Measurements from ENCODE around the gene CELF2. TPM values are rescaled to one million over a fixed set of nuclear protein-coding genes. Genes with fewer than 3 reads are reported as not detected.
A peak's percentile ranks its signal among the peaks of the same experiment; 100 is the strongest.

CELF2 gene
- total RNA-seq, 1 donor from 2014 or later, result 68.3 TPM

DNA sequence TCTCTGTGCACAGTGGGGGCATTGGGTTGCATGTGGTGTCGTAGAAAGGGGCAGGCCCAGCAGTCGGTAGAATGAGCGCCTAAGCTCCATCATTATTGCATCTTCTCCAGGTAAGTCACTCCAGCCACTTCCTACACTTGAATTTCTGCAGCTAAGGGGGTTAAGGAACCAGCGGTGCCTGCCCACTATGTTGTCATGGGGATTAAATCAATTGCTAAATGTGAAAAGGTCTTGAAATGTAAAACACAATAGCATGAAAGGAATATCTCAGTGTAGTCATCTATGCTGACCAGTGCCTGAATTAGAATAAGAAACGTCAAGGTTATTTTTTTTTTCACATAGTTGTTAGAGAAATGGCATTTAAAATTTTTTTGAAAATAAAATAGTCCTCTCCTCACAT lies 15.2 kb upstream of the CELF2 start:
- no peak for ATAC-seq
- no peak for DNase-seq
- intact Hi-C loops (cut with micrococcal nuclease), result no loop called here

GRCh38 chr10:11002916-11003315 lies 14.8 kb upstream of the CELF2 start:
- DNase-seq, result no peak
- intact Hi-C loops (cut with micrococcal nuclease), result no loop called here
- ATAC-seq, result no peak

- ATAC-seq, result no peak
- no peak for DNase-seq
- intact Hi-C loops (cut with micrococcal nuclease), result no loop called here
Measured at GRCh38 chr10:11003679-11004078, 14.0 kb upstream of the CELF2 start.

- ATAC-seq, result no peak
- intact Hi-C loops (cut with micrococcal nuclease), result no loop called here
- DNase-seq, result no peak
Measured at GRCh38 chr10:11004144-11005077, 13.3 kb upstream of the CELF2 start.

- DNase-seq (no peak), ATAC-seq (no peak)
- intact Hi-C loops (cut with micrococcal nuclease), result no loop called here
Measured at GRCh38 chr10:11005725-11006427, 11.8 kb upstream of the CELF2 start.

DNA sequence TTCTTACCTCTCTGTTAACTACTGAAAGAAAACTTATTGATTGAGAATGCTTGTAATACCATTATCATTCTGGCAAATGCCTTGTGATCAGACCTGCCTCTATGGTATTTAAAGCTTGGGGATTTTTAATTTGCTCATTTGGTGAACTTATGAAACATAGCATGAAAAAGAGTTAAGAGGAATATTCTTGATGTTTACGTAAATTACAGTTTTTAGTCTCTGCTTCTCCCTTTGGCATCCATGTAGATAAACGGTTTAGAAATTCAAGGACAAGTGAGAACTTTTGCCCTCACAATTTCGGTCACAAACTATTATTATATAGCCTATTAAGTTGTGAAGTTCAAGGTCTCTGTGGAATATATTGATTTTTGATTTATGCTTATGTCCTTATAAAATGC lies 11.2 kb upstream of the CELF2 start:
- ATAC-seq, result no peak
- no peak for DNase-seq
- intact Hi-C loops (cut with micrococcal nuclease), result no loop called here

GRCh38 chr10:11007476-11008020 lies 10.1 kb upstream of the CELF2 start:
- no peak for ATAC-seq
- DNase-seq, result no peak
- intact Hi-C loops (cut with micrococcal nuclease), result no loop called here

GRCh38 chr10:11009471-11010308 lies 8.0 kb upstream of the CELF2 start:
- no peak for ATAC-seq
- intact Hi-C loops (cut with micrococcal nuclease), result no loop called here
- no peak for DNase-seq

- ATAC-seq (no peak), DNase-seq (no peak)
- intact Hi-C loops (cut with micrococcal nuclease), result no loop called here
Measured at GRCh38 chr10:11010582-11010981, 7.1 kb upstream of the CELF2 start.

DNA sequence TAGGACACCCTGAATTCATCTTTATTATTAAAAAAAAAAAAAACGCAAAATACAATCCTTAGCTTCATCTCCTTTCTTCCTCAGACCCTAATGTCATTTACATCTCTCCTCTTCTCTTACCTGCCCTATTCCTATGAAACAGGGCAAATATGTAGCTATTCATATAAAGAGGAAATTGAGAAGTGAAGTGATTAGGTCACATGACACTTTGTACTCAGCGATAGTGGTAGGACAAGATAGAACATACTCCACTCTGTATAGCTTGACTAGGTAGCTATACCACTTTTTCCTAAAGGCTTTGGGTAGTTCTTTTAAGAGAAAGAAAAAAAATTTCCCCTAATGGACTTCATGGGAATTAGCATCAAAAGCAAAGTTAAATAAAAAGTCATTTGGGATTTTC lies 6.2 kb upstream of the CELF2 start:
- no peak for ATAC-seq
- intact Hi-C loops (cut with micrococcal nuclease), result no loop called here
- DNase-seq, result no peak

DNA sequence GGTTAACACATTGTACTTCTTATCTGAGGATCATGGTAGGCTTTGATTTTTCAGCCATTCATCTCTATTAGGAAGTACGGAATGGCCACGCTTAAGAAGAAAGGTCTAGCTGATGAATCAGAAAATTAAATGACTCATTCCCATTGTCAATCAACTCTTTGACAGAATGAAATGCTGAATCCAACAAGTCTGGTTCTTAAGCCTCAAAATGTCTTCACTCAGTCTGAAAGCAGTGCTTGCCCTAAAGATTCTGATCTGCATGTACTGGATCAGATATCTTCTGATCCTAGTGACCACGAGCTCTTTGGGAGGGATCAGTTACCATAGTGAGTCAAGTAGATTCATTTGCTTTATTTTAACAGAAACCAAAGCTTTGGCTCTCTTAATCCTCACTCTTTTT lies 5.7 kb upstream of the CELF2 start:
- DNase-seq (no peak), ATAC-seq (no peak)
- intact Hi-C loops (cut with micrococcal nuclease), result no loop called here

DNA sequence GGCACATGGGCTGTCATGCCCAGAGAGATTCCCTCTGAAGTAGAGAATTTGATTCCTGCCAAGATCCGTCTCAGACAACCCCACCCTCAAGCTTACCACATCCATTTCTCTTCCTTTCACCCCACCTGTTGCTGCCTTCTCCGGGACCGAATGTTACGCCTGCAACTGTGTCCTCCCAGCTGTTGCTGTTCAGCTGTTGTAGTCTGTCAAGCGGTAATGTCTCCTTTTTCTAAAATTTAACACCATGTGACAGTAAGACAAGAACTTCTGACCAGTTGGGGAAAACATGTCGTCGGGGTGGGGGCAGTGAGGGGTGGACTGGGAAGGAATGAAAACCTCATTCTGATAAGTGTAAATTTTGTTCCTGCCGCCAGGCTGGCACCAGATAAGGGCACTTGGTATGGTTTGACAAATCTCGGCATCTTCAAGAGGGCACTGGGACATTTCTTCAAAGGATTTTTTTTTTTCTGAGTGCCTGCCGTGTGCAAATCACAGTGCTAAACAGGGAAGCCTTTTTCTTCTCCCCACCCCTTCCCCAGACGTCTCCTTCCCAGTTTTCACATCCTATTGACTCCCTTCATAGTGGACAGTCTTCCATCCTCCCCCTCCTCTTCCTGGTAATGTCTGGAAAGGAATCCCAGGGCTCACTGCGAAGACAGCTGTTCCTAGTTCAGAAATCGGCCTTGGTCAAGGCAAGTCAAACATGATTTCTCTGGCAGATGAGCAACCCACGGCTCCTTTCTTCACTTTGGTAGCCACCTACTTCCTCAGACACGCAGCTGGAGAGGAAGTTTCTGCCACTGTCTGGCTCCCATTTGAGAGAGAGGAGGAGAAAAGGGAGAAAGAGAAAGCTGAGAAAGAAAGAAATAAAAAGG lies 5.0 kb upstream of the CELF2 start:
- DNase-seq (no peak), ATAC-seq (peak; percentile 63)
- intact Hi-C loops (cut with micrococcal nuclease), result no loop called here

GRCh38 chr10:11013836-11014235 lies 3.8 kb upstream of the CELF2 start:
- ATAC-seq, result no peak
- intact Hi-C loops (cut with micrococcal nuclease), result no loop called here
- DNase-seq, result no peak

DNA sequence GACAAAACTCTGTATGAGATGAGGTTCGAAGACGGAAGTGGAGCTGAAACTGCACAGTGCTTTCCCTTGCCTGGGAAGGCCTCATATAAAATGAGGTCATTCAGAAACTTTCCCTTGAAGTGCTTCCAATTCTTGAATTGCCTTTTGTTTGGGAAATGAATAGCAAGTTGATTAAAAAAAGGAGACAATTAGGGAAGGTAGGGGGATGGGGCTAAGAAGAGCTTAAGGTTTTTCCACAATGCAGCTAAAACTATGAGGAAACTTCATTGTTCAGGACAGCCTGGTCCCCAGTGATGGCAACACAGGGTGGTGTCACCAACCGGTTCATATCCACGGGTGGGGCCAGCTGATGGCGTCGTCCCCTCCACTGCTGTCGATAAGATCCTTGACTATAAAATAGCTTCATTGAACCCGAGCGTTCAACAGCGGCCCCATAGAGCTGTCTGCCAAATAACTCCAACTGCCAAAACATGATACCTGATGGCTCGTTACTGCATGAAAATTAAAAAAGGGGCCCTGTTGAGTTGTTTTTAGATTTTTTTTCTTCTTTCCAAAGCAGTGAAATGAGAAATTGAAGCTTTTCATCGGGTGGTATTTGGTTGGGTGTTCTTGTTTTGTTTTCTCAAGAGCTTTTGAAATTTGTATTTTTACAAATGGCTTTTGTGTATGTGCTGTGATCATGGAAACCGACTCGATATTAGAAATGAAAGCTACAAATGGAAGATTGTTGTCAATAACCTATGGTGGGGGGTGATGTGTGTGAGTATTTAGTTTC lies 2.8 kb upstream of the CELF2 start:
- intact Hi-C loops (cut with micrococcal nuclease), result no loop called here
- no peak for DNase-seq
- no peak for ATAC-seq

GRCh38 chr10:11015446-11015934 lies 2.2 kb upstream of the CELF2 start:
- ATAC-seq, result no peak
- no peak for DNase-seq
- intact Hi-C loops (cut with micrococcal nuclease), result no loop called here

- DNase-seq (no peak), ATAC-seq (no peak)
- intact Hi-C loops (cut with micrococcal nuclease), result no loop called here
Measured at GRCh38 chr10:11017000-11017569, 587 bp upstream of the CELF2 start.

DNA sequence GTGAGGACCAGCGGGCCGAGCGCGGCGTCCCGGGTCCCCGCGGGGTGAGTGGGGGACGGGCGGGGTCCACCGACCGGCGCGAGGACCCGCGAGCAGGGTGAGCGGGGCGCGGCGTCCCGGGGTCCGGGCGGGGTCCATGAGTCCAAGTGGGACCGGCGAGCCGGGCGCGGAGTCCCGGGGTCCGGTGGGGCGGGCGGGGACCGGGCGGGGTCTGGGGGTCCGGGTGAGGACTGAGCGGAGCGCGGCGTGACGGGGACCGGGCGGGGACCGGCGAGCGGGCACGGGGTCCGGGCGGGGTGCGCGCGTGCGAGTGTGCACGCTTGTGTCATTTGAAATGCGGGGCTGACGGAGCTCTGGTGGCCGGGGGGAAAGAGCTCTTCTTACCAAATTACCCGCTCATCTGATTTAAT lies 765 bp downstream of the CELF2 start:
- DNase-seq (peak; percentile 54), ATAC-seq (peak; percentile 35)
- intact Hi-C loops (cut with micrococcal nuclease), result no loop called here
